Stimulated activated effector memory CD8-positive, alpha-beta T cell treated with anti-CD3 and anti-CD28 coated beads, Interleukin-12 subunit alpha, Interleukin-12 subunit beta, amount 100 ng/mL, for 72 hours (primary cell): Measurements from ENCODE around the gene PAQR9.
A peak's percentile ranks its signal among the peaks of the same experiment; 100 is the strongest.

ENCODE experiments used
- ATAC-seq: fragments of 150-1000 bp; cut with Tn5 transposase; 2 replicates; pipeline ENCODE4 v1.10.0; 2021
- DNase-seq, 2 donors: peaks; one replicate each; pipeline ENCODE4 v3.0.0; 2021 to 2022; ENCODE audit warnings: low spot score in 2 of 2
- H3K27ac Mint-ChIP-seq: one replicate; pipeline ENCODE4 v1.8.0; 2022; ENCODE audit warnings: mild to moderate bottlenecking, mixed read lengths
- H3K36me3 Mint-ChIP-seq: one replicate; pipeline ENCODE4 v1.8.0; 2022; ENCODE audit warnings: mild to moderate bottlenecking, mixed read lengths
- H3K4me1 Mint-ChIP-seq: one replicate; pipeline ENCODE4 v1.8.0; 2022; ENCODE audit warnings: mixed read lengths
- H3K4me3 Mint-ChIP-seq: one replicate; pipeline ENCODE4 v1.8.0; 2022; ENCODE audit warnings: mild to moderate bottlenecking, mixed read lengths
- H3K9me3 Mint-ChIP-seq: one replicate; pipeline ENCODE4 v1.8.0; 2022; ENCODE audit warnings: mixed read lengths

PAQR9 gene

GRCh38 chr3:142946861-142947260 is 16.6 kb downstream of the PAQR9 start:
- Mint-ChIP-seq H3K27ac (no peak overlapping the region), H3K4me3 (no peak overlapping the region), H3K36me3 (no peaks in the 10 kb centered on the region), H3K4me1 (peaks cover 21% of the 10 kb centered on the region), H3K9me3 (no peaks in the 10 kb centered on the region)
- no peak for ATAC-seq
- no peak for DNase-seq

- H3K4me3 Mint-ChIP-seq, result peak overlapping the region; percentile 57
These were observed 18.5 kb downstream of the PAQR9 start for GRCh38 chr3:142945023-142945422.

GRCh38 chr3:142944342-142944741 is 19.1 kb downstream of the PAQR9 start:
- DNase-seq (no peak), ATAC-seq (peak; percentile 47)
- no peaks in the 10 kb centered on the region for H3K9me3 Mint-ChIP-seq
- peak overlapping the region; percentile 57 for H3K4me3 Mint-ChIP-seq
- peak overlapping the region; percentile 80 for H3K27ac Mint-ChIP-seq
- H3K4me1 Mint-ChIP-seq, result peaks cover 21% of the 10 kb centered on the region
- no peaks in the 10 kb centered on the region for H3K36me3 Mint-ChIP-seq

More at GRCh38 chr3:142945023-142945422, 18.5 kb downstream of the PAQR9 start:
- no peak for DNase-seq
- no peaks in the 10 kb centered on the region for H3K9me3 Mint-ChIP-seq
- H3K4me1 Mint-ChIP-seq, result peaks cover 21% of the 10 kb centered on the region
- peak overlapping the region; percentile 80 for H3K27ac Mint-ChIP-seq
- no peak for ATAC-seq
- H3K36me3 Mint-ChIP-seq, result no peaks in the 10 kb centered on the region

- H3K9me3 Mint-ChIP-seq, result no peaks in the 10 kb centered on the region
- H3K4me1 Mint-ChIP-seq, result peaks cover 21% of the 10 kb centered on the region
- peak overlapping the region; percentile 80 for H3K27ac Mint-ChIP-seq
- peak; percentile 55 for ATAC-seq
- no peak for DNase-seq
- peak overlapping the region; percentile 57 for H3K4me3 Mint-ChIP-seq
- H3K36me3 Mint-ChIP-seq, result no peaks in the 10 kb centered on the region
These were observed 19.6 kb downstream of the PAQR9 start for GRCh38 chr3:142943870-142944269.

- no peak for ATAC-seq
- DNase-seq, result no peak
- no peaks in the 10 kb centered on the region for H3K9me3 Mint-ChIP-seq
- peaks cover 21% of the 10 kb centered on the region for H3K4me1 Mint-ChIP-seq
- H3K4me3 Mint-ChIP-seq, result no peak overlapping the region
- no peak overlapping the region for H3K27ac Mint-ChIP-seq
- no peaks in the 10 kb centered on the region for H3K36me3 Mint-ChIP-seq
These were observed 20.1 kb downstream of the PAQR9 start for GRCh38 chr3:142943349-142943748.

- Mint-ChIP-seq H3K4me3 (no peak overlapping the region), H3K27ac (no peak overlapping the region), H3K36me3 (no peaks in the 10 kb centered on the region), H3K4me1 (peaks cover 16% of the 10 kb centered on the region), H3K9me3 (no peaks in the 10 kb centered on the region)
- ATAC-seq (no peak), DNase-seq (no peak)
These were observed 21.9 kb downstream of the PAQR9 start for GRCh38 chr3:142941373-142942123.

GRCh38 chr3:142940472-142940871 is 23.0 kb downstream of the PAQR9 start:
- H3K27ac Mint-ChIP-seq, result no peak overlapping the region
- no peaks in the 10 kb centered on the region for H3K36me3 Mint-ChIP-seq
- peaks cover 16% of the 10 kb centered on the region for H3K4me1 Mint-ChIP-seq
- H3K9me3 Mint-ChIP-seq, result no peaks in the 10 kb centered on the region
- no peak overlapping the region for H3K4me3 Mint-ChIP-seq
- DNase-seq (no peak), ATAC-seq (peak; percentile 74)

GRCh38 chr3:142940000-142940399 is 23.5 kb downstream of the PAQR9 start:
- no peaks in the 10 kb centered on the region for H3K36me3 Mint-ChIP-seq
- H3K4me1 Mint-ChIP-seq, result peaks cover 12% of the 10 kb centered on the region
- H3K4me3 Mint-ChIP-seq, result no peak overlapping the region
- no peak overlapping the region for H3K27ac Mint-ChIP-seq
- no peaks in the 10 kb centered on the region for H3K9me3 Mint-ChIP-seq
- DNase-seq, result no peak
- ATAC-seq, result no peak

- Mint-ChIP-seq H3K9me3 (no peaks in the 10 kb centered on the region), H3K4me3 (no peak overlapping the region), H3K4me1 (no peaks in the 10 kb centered on the region), H3K36me3 (no peaks in the 10 kb centered on the region), H3K27ac (no peak overlapping the region)
- DNase-seq (no peak), ATAC-seq (no peak)
These were observed 27.5 kb downstream of the PAQR9 start for GRCh38 chr3:142935963-142936362.

GRCh38 chr3:142934887-142935269 is 28.6 kb downstream of the PAQR9 start:
- DNase-seq (no peak), ATAC-seq (no peak)
- Mint-ChIP-seq H3K36me3 (no peaks in the 10 kb centered on the region), H3K4me3 (no peak overlapping the region), H3K9me3 (no peaks in the 10 kb centered on the region), H3K4me1 (no peaks in the 10 kb centered on the region), H3K27ac (no peak overlapping the region)

GRCh38 chr3:142934128-142934886 is 29.2 kb downstream of the PAQR9 start:
- no peak for ATAC-seq
- no peak overlapping the region for H3K27ac Mint-ChIP-seq
- no peak overlapping the region for H3K4me3 Mint-ChIP-seq
- H3K36me3 Mint-ChIP-seq, result no peaks in the 10 kb centered on the region
- no peaks in the 10 kb centered on the region for H3K4me1 Mint-ChIP-seq
- no peak for DNase-seq
- H3K9me3 Mint-ChIP-seq, result no peaks in the 10 kb centered on the region

GRCh38 chr3:142931222-142931621 is 32.3 kb downstream of the PAQR9 start:
- DNase-seq, result no peak
- Mint-ChIP-seq H3K27ac (no peak overlapping the region), H3K4me3 (no peak overlapping the region), H3K9me3 (no peaks in the 10 kb centered on the region), H3K36me3 (no peaks in the 10 kb centered on the region), H3K4me1 (no peaks in the 10 kb centered on the region)
- peak; percentile 76 for ATAC-seq

- ATAC-seq, result no peak
- Mint-ChIP-seq H3K27ac (no peak overlapping the region), H3K36me3 (no peaks in the 10 kb centered on the region)
These were observed 33.0 kb downstream of the PAQR9 start for GRCh38 chr3:142930463-142930862.

GRCh38 chr3:142929890-142930289 is 33.6 kb downstream of the PAQR9 start:
- Mint-ChIP-seq H3K36me3 (no peaks in the 10 kb centered on the region), H3K9me3 (no peaks in the 10 kb centered on the region), H3K4me3 (no peak overlapping the region), H3K27ac (no peak overlapping the region), H3K4me1 (no peaks in the 10 kb centered on the region)
- DNase-seq (no peak), ATAC-seq (no peak)

More at GRCh38 chr3:142930463-142930862, 33.0 kb downstream of the PAQR9 start:
- DNase-seq, result no peak
- Mint-ChIP-seq H3K4me3 (no peak overlapping the region), H3K9me3 (no peaks in the 10 kb centered on the region), H3K4me1 (no peaks in the 10 kb centered on the region)

GRCh38 chr3:142929109-142929508 is 34.4 kb downstream of the PAQR9 start:
- H3K9me3 Mint-ChIP-seq, result no peaks in the 10 kb centered on the region
- H3K27ac Mint-ChIP-seq, result no peak overlapping the region
- DNase-seq, result no peak
- H3K4me3 Mint-ChIP-seq, result no peak overlapping the region
- ATAC-seq, result peak; percentile 71
- no peaks in the 10 kb centered on the region for H3K36me3 Mint-ChIP-seq
- no peaks in the 10 kb centered on the region for H3K4me1 Mint-ChIP-seq

GRCh38 chr3:142926368-142926944 is 37.0 kb downstream of the PAQR9 start:
- Mint-ChIP-seq H3K4me1 (no peaks in the 10 kb centered on the region), H3K4me3 (no peak overlapping the region), H3K27ac (no peak overlapping the region), H3K36me3 (no peaks in the 10 kb centered on the region), H3K9me3 (no peaks in the 10 kb centered on the region)
- no peak for ATAC-seq
- DNase-seq, result no peak
